IPS DF 6.9 (cell line): Measurements from ENCODE around the gene ZSCAN20.

Source experiments
- DNase-seq: peaks from one replicate; pipeline ENCODE4 v3.0.0-alpha.2; 2013; ENCODE audit warnings: low read depth, low spot score
- H3K27ac ChIP-seq: one replicate; pipeline ENCODE4 v1.5.1; 2013; ENCODE audit warnings: low read length, control low read depth
- H3K27me3 ChIP-seq: 2 replicates; pipeline ENCODE4 v1.6.1; 2013; ENCODE audit warnings: mild to moderate bottlenecking, low read length; ENCODE audit not compliant: control insufficient read depth, insufficient read depth
- H3K36me3 ChIP-seq: 2 replicates; pipeline ENCODE4 v1.6.1; 2013; ENCODE audit warnings: low read length; ENCODE audit not compliant: control insufficient read depth, insufficient read depth
- H3K4me1 ChIP-seq: 2 replicates; pipeline ENCODE4 v1.6.1; 2013; ENCODE audit warnings: low read length; ENCODE audit not compliant: control insufficient read depth, insufficient read depth
- H3K4me3 ChIP-seq: 2 replicates; pipeline ENCODE4 v1.5.1; 2013; ENCODE audit warnings: mild to moderate bottlenecking, low read length
- H3K9me3 ChIP-seq: 2 replicates; pipeline ENCODE4 v1.6.1; 2013; ENCODE audit warnings: low read length, inconsistent platforms; ENCODE audit not compliant: control insufficient read depth, insufficient read depth
- WGBS: extraction: QIAGEN DNeasy Blood & Tissue Kit; methylation state at CpG from one replicate; pipeline ENCODE4 v1.1.7; 2013; ENCODE audit warnings: mixed read lengths, missing lambda C conversion rate; ENCODE audit not compliant: insufficient read length, insufficient coverage; 5-methylcytosine and 5-hydroxymethylcytosine counted together

ZSCAN20 gene

GRCh38 chr1:33443705-33444180 lies 28.7 kb upstream of the ZSCAN20 start:
- Histone ChIP-seq H3K27me3 (no peaks in the 10 kb centered on the region), H3K36me3 (no peaks in the 10 kb centered on the region), H3K27ac (no peak overlapping the region), H3K4me1 (no peaks in the 10 kb centered on the region), H3K9me3 (no peaks in the 10 kb centered on the region), H3K4me3 (no peak overlapping the region)
- no peak for DNase-seq
- no CpG with 5 or more reads among the region's 6 CpGs for WGBS

GRCh38 chr1:33445108-33445507 lies 27.3 kb upstream of the ZSCAN20 start:
- no peaks in the 10 kb centered on the region for H3K36me3 ChIP-seq
- H3K4me1 ChIP-seq, result no peaks in the 10 kb centered on the region
- DNase-seq, result no peak
- H3K27me3 ChIP-seq, result no peaks in the 10 kb centered on the region
- H3K27ac ChIP-seq, result no peak overlapping the region
- H3K4me3 ChIP-seq, result no peak overlapping the region
- H3K9me3 ChIP-seq, result no peaks in the 10 kb centered on the region
- no CpG with 5 or more reads among the region's 6 CpGs for WGBS

GRCh38 chr1:33446590-33446989 lies 25.9 kb upstream of the ZSCAN20 start:
- Histone ChIP-seq H3K4me3 (no peak overlapping the region), H3K27me3 (no peaks in the 10 kb centered on the region), H3K9me3 (no peaks in the 10 kb centered on the region), H3K27ac (no peak overlapping the region), H3K36me3 (no peaks in the 10 kb centered on the region), H3K4me1 (no peaks in the 10 kb centered on the region)
- no CpG with 5 or more reads among the region's 3 CpGs for WGBS
- no peak for DNase-seq

- WGBS, result no CpG with 5 or more reads among the region's 8 CpGs
- H3K9me3 ChIP-seq, result no peaks in the 10 kb centered on the region
- H3K27ac ChIP-seq, result no peak overlapping the region
- H3K36me3 ChIP-seq, result no peaks in the 10 kb centered on the region
- H3K4me3 ChIP-seq, result no peak overlapping the region
- no peaks in the 10 kb centered on the region for H3K4me1 ChIP-seq
- H3K27me3 ChIP-seq, result no peaks in the 10 kb centered on the region
- DNase-seq, result no peak
These were observed 17.7 kb upstream of the ZSCAN20 start for GRCh38 chr1:33454646-33455282.

GRCh38 chr1:33455539-33456501 lies 16.6 kb upstream of the ZSCAN20 start:
- Histone ChIP-seq H3K9me3 (no peaks in the 10 kb centered on the region), H3K27ac (no peak overlapping the region), H3K36me3 (no peaks in the 10 kb centered on the region), H3K4me3 (no peak overlapping the region), H3K4me1 (no peaks in the 10 kb centered on the region), H3K27me3 (no peaks in the 10 kb centered on the region)
- WGBS, result no CpG with 5 or more reads among the region's 8 CpGs
- no peak for DNase-seq

- no peak for DNase-seq
- H3K4me1 ChIP-seq, result no peaks in the 10 kb centered on the region
- no CpG with 5 or more reads among the region's 6 CpGs for WGBS
These were observed 16.0 kb upstream of the ZSCAN20 start for GRCh38 chr1:33456502-33456886.

GRCh38 chr1:33459691-33460090 lies 12.8 kb upstream of the ZSCAN20 start:
- Histone ChIP-seq H3K4me1 (no peaks in the 10 kb centered on the region), H3K27me3 (no peaks in the 10 kb centered on the region), H3K4me3 (no peak overlapping the region), H3K27ac (no peak overlapping the region), H3K9me3 (no peaks in the 10 kb centered on the region), H3K36me3 (no peaks in the 10 kb centered on the region)
- no CpG with 5 or more reads among the region's 4 CpGs for WGBS
- DNase-seq, result no peak

More at GRCh38 chr1:33456502-33456886, 16.0 kb upstream of the ZSCAN20 start:
- Histone ChIP-seq H3K9me3 (no peaks in the 10 kb centered on the region), H3K27ac (no peak overlapping the region), H3K36me3 (no peaks in the 10 kb centered on the region), H3K27me3 (no peaks in the 10 kb centered on the region), H3K4me3 (no peak overlapping the region)

GRCh38 chr1:33460144-33460543 lies 12.3 kb upstream of the ZSCAN20 start:
- WGBS, result no CpG with 5 or more reads among the region's 3 CpGs
- no peak for DNase-seq
- H3K27ac ChIP-seq, result no peak overlapping the region
- no peaks in the 10 kb centered on the region for H3K27me3 ChIP-seq
- no peaks in the 10 kb centered on the region for H3K9me3 ChIP-seq
- no peaks in the 10 kb centered on the region for H3K4me1 ChIP-seq
- H3K36me3 ChIP-seq, result no peaks in the 10 kb centered on the region
- no peak overlapping the region for H3K4me3 ChIP-seq

- WGBS, result no CpG with 5 or more reads among the region's 4 CpGs
- Histone ChIP-seq H3K9me3 (no peaks in the 10 kb centered on the region), H3K27me3 (no peaks in the 10 kb centered on the region), H3K27ac (no peak overlapping the region), H3K4me1 (no peaks in the 10 kb centered on the region), H3K36me3 (no peaks in the 10 kb centered on the region), H3K4me3 (no peak overlapping the region)
- DNase-seq, result no peak
These were observed 11.4 kb upstream of the ZSCAN20 start for GRCh38 chr1:33460947-33461629.

GRCh38 chr1:33462405-33463164 lies 9.9 kb upstream of the ZSCAN20 start:
- Histone ChIP-seq H3K27me3 (no peaks in the 10 kb centered on the region), H3K4me1 (no peaks in the 10 kb centered on the region), H3K4me3 (no peak overlapping the region), H3K27ac (no peak overlapping the region), H3K36me3 (no peaks in the 10 kb centered on the region), H3K9me3 (no peaks in the 10 kb centered on the region)
- no CpG with 5 or more reads among the region's 8 CpGs for WGBS
- DNase-seq, result no peak
